PC-9 (cell line): ENCODE measurements around the gene PMS1.

Experiments
- CTCF ChIP-seq: fragments of 200-600 bp; sonication (generic); conservative IDR thresholded peaks from 2 replicates; pipeline ENCODE4 v1.6.1; 2017; ENCODE audit warnings: mixed run types, antibody characterized with exemption, mild to moderate bottlenecking, moderate library complexity
- EZH2 ChIP-seq: fragments of 200-600 bp; sonication (generic); IDR thresholded peaks from 2 replicates; pipeline ENCODE4 v1.8.0; 2017; ENCODE audit warnings: antibody characterized with exemption, low read depth

GRCh38 chr2:189803431-189803830 is 19.2 kb downstream of the PMS1 start:
- TF ChIP-seq CTCF (no peak), EZH2 (no peak)
